ENCODE results near the gene AUTS2.

GRCh38 chr7:70183278-70183677 is 585.0 kb downstream of the AUTS2 start:
- no peak for TF ChIP-seq HOXA7 (CRISPR knock-in tag; IDR thresholded peaks at IDR 0.05; ENCODE audit: borderline replicate concordance)
- TF ChIP-seq, protein P1, sequence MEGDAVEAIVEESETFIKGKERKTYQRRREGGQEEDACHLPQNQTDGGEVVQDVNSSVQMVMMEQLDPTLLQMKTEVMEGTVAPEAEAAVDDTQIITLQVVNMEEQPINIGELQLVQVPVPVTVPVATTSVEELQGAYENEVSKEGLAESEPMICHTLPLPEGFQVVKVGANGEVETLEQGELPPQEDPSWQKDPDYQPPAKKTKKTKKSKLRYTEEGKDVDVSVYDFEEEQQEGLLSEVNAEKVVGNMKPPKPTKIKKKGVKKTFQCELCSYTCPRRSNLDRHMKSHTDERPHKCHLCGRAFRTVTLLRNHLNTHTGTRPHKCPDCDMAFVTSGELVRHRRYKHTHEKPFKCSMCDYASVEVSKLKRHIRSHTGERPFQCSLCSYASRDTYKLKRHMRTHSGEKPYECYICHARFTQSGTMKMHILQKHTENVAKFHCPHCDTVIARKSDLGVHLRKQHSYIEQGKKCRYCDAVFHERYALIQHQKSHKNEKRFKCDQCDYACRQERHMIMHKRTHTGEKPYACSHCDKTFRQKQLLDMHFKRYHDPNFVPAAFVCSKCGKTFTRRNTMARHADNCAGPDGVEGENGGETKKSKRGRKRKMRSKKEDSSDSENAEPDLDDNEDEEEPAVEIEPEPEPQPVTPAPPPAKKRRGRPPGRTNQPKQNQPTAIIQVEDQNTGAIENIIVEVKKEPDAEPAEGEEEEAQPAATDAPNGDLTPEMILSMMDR (tag by site-specific recombination; IDR thresholded peaks at IDR 0.05), result no peak
- no peak for TF ChIP-seq SALL2 (tag by site-specific recombination; IDR thresholded peaks at IDR 0.05; ENCODE audit: borderline replicate concordance)
- TF ChIP-seq ZNF23 (tag by site-specific recombination; IDR thresholded peaks at IDR 0.05; ENCODE audit: borderline replicate concordance), result no peak
- no peak for TF ChIP-seq ZNF473 (tag by site-specific recombination; IDR thresholded peaks at IDR 0.05)
- no peak for TF ChIP-seq ZNF791 (tag by site-specific recombination; IDR thresholded peaks at IDR 0.05)
- no peak for TF ChIP-seq MZF1 (tag by site-specific recombination; IDR thresholded peaks at IDR 0.05; ENCODE audit: borderline replicate concordance)
- TF ChIP-seq ZNF155 (tag by site-specific recombination; IDR thresholded peaks at IDR 0.05), result no peak
